HG02973 (cell line): ENCODE results near the gene RCL1.
"Not testable (repeated sequence)": the region's sequence is repeated elsewhere in the genome, so short reads cannot be mapped to it uniquely, and the experiment has no call there.

ENCODE experiments used
- ATAC-seq: cut with Tn5 transposase; IDR thresholded peaks from one replicate; pipeline ENCODE4 v1.9.1; 2021; ENCODE audit warnings: moderate library complexity; ENCODE audit not compliant: unreplicated experiment

The RCL1 gene

GRCh38 chr9:4873066-4873465 lies 80.3 kb downstream of the RCL1 start:
- ATAC-seq: no peak

DNA sequence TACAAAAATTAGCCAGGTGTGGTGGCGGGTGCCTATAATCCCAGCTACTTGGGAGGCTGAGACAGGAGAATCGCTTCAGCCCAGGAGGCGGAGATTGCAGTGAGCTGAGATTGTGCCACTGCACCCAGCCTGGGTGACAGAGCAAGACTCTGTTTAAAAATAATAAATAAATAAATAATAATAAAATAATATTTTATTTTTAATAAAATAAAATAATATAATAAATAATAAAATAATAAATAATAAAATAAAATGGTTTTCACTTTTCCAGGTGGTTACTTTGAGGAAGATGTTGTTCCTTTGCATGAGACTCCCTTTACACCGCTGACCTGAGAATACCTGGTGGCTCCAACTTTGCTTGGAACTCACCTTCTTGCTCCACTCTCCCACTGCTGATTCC lies 82.8 kb downstream of the RCL1 start:
- ATAC-seq: no peak

- no peak for ATAC-seq
Observed at GRCh38 chr9:4879115-4879558, 86.4 kb downstream of the RCL1 start.

DNA sequence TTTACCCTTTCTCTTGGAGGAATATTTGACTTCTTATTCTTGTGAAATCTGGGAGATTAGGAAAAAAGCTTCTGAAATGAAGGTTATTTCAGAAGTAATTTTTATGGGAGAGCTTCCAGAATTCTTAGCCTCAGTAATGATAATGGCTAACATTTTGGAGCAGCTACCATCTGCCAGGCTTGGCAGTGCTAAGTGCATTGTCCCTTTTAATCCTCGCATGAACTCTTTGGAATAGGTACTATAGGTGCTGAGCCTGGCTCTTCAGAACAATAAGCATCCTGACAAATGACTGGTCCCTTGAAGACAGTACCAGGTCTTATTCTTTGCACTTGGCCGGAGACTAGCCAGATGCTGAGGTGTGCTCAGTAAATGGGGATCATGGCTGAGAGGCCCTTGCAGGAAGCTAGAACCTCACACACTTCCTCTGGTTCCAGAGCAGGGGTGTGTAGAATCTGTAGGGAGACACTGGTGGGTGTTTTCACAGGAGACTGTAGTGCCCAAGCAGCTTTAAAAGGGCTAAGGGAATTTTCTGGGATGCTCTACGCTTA lies 90.7 kb downstream of the RCL1 start:
- no peak for ATAC-seq

DNA sequence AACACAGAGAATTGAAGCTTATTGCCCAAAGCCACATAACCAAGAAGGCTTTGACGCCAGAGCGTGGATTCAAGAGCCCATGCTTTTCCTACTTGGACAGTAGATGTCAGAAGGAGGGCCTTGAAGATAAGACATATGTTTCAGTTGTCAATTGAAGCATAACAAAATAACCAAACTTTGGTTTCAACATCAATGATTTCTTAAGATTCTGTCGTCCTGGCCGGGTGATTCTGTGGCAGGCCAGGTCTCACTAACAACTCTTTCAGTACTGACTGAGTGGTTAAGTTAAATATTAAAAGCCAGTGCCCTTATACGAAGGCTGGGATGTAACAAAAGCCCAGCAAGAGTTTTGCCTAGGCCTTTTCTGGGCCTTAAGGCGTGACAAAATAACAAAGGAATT lies 94.0 kb downstream of the RCL1 start:
- peak; percentile 93 for ATAC-seq

DNA sequence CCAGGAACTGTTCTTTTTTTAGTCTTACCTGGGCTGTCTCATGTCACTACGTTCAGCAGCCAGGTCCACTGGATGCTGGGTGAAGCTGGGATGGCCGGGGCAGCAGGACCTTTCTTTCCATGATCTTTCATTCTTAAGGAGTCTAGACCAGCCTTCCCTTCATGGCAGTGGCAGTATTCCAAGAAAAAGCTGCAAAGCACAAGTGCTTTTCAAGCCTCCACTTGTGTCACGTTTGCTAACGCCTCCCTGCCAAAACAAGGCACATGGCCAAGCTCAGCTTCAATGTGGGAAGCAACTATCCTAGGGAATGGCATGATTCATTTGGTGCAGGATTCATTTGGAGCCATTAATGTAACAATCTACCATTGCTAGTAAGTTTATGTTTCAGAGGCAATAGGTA lies 94.8 kb downstream of the RCL1 start:
- no peak for ATAC-seq

- ATAC-seq: no peak
Observed at GRCh38 chr9:4890242-4890641, 97.5 kb downstream of the RCL1 start.

DNA sequence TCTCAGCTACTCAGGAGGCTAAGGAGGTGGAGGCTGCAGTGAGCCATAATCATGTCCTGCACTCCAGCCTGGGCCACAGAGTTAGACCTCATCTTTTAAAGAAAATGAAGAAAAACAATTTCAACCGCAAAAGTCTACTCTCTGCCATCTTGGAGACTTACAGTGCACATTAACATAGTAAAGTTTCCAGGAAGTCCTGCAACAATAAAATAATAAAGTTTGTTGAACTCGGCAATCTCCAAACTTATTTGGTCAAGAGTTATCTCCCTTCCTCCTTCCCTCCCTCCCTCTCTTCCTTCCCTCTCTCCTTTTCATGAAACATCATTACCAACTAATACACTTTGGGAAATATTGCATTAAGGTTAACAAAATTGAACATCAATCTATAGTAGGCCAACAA lies 98.2 kb downstream of the RCL1 start:
- ATAC-seq: no peak

- no peak for ATAC-seq
Observed at GRCh38 chr9:4891674-4892073, 98.9 kb downstream of the RCL1 start.

GRCh38 chr9:4892501-4893194 lies 99.9 kb downstream of the RCL1 start:
- no peak for ATAC-seq

- ATAC-seq: no peak
Observed at GRCh38 chr9:4894076-4894475, 101.3 kb downstream of the RCL1 start.

DNA sequence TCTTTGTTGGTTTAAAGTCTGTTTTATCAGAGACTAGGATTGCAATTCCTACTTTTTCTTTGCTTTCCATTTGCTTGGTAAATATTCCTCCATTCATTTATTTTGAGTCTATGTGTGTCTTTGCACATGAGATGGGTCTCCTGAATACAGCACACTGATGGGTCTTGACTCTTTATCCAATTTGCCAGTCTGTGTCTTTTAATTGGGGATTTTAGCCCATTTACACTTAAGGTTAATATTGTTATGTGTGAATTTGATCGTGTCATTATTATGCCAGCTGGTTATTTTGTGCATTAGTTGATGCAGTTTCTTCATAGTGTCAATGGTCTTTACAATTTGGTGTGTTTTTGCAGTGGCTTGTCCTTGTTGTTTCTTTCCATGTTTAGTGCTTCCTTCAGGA lies 107.1 kb downstream of the RCL1 start:
- not testable (repeated sequence) for ATAC-seq

DNA sequence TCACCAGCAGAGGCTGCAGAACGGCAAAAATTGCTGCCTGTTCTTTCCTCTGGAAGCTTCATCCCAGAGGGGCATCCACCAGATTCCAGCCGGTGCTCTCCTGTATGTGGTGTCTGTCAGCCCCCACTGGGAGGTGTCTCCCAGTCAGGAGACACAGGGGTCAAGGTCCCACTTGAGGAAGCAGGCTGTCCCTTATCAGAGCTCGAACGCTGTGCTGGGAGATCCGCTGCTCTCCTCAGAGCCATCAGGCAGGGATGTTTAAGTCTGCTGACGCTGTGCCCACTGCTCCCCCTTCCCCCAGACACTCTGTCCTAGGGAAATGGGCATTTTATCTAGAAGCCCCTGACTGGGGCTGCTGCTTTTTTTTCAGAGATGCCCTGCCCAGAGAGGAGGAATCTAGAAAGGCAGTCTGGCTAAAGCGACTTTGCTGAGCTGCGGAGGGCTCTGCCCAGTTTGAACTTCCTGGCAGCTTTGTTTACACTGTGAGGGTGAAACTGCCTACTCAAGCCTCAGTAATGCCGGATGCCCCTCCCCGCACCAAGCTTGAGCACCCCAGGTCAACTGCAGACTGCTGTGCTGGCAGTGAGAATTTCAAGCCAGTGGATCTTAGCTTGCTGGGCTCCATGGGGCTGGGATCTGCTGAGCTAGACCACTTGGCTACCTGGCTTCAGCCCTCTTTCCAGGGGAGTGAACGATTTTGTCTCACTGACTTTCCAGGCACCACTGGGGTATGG lies 108.8 kb downstream of the RCL1 start:
- ATAC-seq: not testable (repeated sequence)

DNA sequence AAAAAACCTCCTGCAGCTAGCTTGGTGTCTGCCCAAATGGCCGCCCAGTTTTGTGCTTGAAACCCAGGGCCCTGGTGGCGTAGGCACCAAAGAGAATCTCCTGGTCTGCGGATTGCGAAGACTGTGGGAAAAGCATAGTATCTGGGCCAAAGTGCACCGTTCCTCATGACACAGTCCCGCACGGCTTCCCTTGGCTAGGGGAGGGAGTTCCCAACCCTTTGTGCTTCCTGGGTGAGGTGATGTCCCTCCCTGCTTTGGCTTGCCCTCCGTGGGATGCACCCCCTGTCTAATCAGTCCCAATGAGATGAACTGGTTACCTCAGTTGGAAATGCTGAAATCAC lies 109.4 kb downstream of the RCL1 start:
- no peak for ATAC-seq

DNA sequence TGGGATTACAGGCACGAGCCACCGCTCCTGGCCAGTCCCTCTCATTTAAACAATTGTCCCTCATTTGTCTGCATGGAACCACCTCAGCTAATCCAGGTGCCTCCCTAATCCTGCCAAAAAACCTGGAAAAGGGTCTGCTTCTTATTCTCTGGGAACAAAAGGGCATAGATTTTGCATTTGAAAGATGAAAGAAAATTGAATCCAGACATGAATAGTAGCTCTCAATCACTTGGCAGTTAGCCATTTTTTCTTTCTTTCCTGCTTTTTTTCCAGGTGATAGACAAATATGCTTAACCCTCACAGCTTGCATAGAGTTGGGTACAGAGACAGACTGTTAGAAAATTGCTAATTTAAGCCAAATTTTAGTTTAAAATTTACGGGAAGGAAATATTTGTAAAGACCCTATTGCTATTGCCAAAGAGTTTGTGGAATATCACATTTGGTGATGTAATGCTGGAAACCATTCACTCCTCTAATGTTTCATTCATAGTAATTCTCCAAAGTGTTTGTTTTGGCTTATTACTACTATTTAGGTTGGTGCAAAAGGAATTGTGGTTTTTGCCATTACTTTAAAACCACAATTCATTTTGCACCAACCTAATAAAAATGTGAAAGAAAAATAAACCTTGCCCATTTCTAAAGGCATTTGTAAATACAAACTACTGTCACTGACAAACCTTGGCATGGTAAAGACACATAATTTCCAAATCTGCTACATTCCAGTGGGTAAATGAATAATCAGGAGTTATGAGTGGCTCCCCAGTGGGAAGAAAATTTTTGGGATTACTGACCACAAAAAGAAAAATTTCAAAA lies 111.8 kb downstream of the RCL1 start:
- ATAC-seq: no peak

GRCh38 chr9:4905135-4905490 lies 112.4 kb downstream of the RCL1 start:
- ATAC-seq: no peak
